GM19035 (cell line): ENCODE results near the gene GRK5.
"Not testable (repeated sequence)": the region's sequence is repeated elsewhere in the genome, so short reads cannot be mapped to it uniquely, and the experiment has no call there.

ENCODE experiments used
- ATAC-seq: cut with Tn5 transposase; IDR thresholded peaks from one replicate; pipeline ENCODE4 v1.9.1; 2021; ENCODE audit not compliant: unreplicated experiment

The GRK5 gene

GRCh38 chr10:119221201-119221600 lies 13.8 kb downstream of the GRK5 start:
- no peak for ATAC-seq

GRCh38 chr10:119221666-119222065 lies 14.3 kb downstream of the GRK5 start:
- ATAC-seq = no peak

- no peak for ATAC-seq
Measured at GRCh38 chr10:119222537-119222936, 15.2 kb downstream of the GRK5 start.

GRCh38 chr10:119222966-119223386 lies 15.6 kb downstream of the GRK5 start:
- ATAC-seq = no peak

- ATAC-seq = no peak
Measured at GRCh38 chr10:119225083-119225658, 17.8 kb downstream of the GRK5 start.

- ATAC-seq = no peak
Measured at GRCh38 chr10:119227825-119228224, 20.5 kb downstream of the GRK5 start.

GRCh38 chr10:119231654-119232053 lies 24.3 kb downstream of the GRK5 start:
- ATAC-seq = no peak

GRCh38 chr10:119232439-119232838 lies 25.1 kb downstream of the GRK5 start:
- ATAC-seq = not testable (repeated sequence)

- ATAC-seq = no peak
Measured at GRCh38 chr10:119233123-119233820, 25.9 kb downstream of the GRK5 start.

GRCh38 chr10:119233821-119234220 lies 26.4 kb downstream of the GRK5 start:
- no peak for ATAC-seq

- no peak for ATAC-seq
Measured at GRCh38 chr10:119235356-119235755, 28.0 kb downstream of the GRK5 start.

GRCh38 chr10:119237722-119238436 lies 30.5 kb downstream of the GRK5 start:
- no peak for ATAC-seq

GRCh38 chr10:119238577-119238976 lies 31.2 kb downstream of the GRK5 start:
- ATAC-seq = no peak

GRCh38 chr10:119239015-119239414 lies 31.6 kb downstream of the GRK5 start:
- not testable (repeated sequence) for ATAC-seq

GRCh38 chr10:119239630-119240029 lies 32.3 kb downstream of the GRK5 start:
- ATAC-seq = not testable (repeated sequence)

- ATAC-seq = no peak
Measured at GRCh38 chr10:119241066-119241465, 33.7 kb downstream of the GRK5 start.

GRCh38 chr10:119242186-119242585 lies 34.8 kb downstream of the GRK5 start:
- no peak for ATAC-seq

GRCh38 chr10:119243488-119243887 lies 36.1 kb downstream of the GRK5 start:
- ATAC-seq = no peak

GRCh38 chr10:119243967-119244366 lies 36.6 kb downstream of the GRK5 start:
- no peak for ATAC-seq

- no peak for ATAC-seq
Measured at GRCh38 chr10:119245272-119245671, 37.9 kb downstream of the GRK5 start.

GRCh38 chr10:119246862-119247549 lies 39.6 kb downstream of the GRK5 start:
- ATAC-seq = no peak

- no peak for ATAC-seq
Measured at GRCh38 chr10:119247550-119247894, 40.2 kb downstream of the GRK5 start.
